HUES6 (cell line): ENCODE data around the gene CYSTM1.

Experiments
- H3K27ac ChIP-seq: 2 replicates; pipeline ENCODE4 v1.7.0; 2013; ENCODE audit warnings: low read depth, mild to moderate bottlenecking, low read length, inconsistent platforms
- H3K27me3 ChIP-seq: 2 replicates; pipeline ENCODE4 v1.6.1; 2013; ENCODE audit warnings: low read length; ENCODE audit not compliant: control insufficient read depth, insufficient read depth
- H3K36me3 ChIP-seq: 2 replicates; pipeline ENCODE4 v1.6.1; 2013; ENCODE audit warnings: low read length; ENCODE audit not compliant: control insufficient read depth, insufficient read depth
- H3K4me1 ChIP-seq: 2 replicates; pipeline ENCODE4 v1.6.1; 2013; ENCODE audit warnings: low read length; ENCODE audit not compliant: control insufficient read depth, insufficient read depth
- H3K4me3 ChIP-seq: 2 replicates; pipeline ENCODE4 v1.5.1; 2013; ENCODE audit warnings: low read depth, low read length
- H3K9ac ChIP-seq: one replicate; pipeline ENCODE4 v1.6.1; 2013; ENCODE audit warnings: mild to moderate bottlenecking, low read length
- H3K9me3 ChIP-seq: 2 replicates; pipeline ENCODE4 v1.6.1; 2013; ENCODE audit warnings: low read depth, low read length; ENCODE audit not compliant: control insufficient read depth, insufficient read depth

The CYSTM1 gene

GRCh38 chr5:140282266-140282665 is 107.3 kb downstream of the CYSTM1 start:
- no peak overlapping the region for H3K4me3 ChIP-seq
- H3K27me3 ChIP-seq = no peaks in the 10 kb centered on the region
- H3K27ac ChIP-seq = no peak overlapping the region
- H3K36me3 ChIP-seq = peaks cover 5% of the 10 kb centered on the region
- H3K4me1 ChIP-seq = no peaks in the 10 kb centered on the region
- H3K9me3 ChIP-seq = no peaks in the 10 kb centered on the region
- no peak overlapping the region for H3K9ac ChIP-seq

GRCh38 chr5:140284013-140284412 is 109.0 kb downstream of the CYSTM1 start:
- H3K9ac ChIP-seq = no peak overlapping the region
- H3K9me3 ChIP-seq = no peaks in the 10 kb centered on the region
- no peaks in the 10 kb centered on the region; the same call in 1 of the 2 replicates for H3K36me3 ChIP-seq
- no peaks in the 10 kb centered on the region for H3K4me1 ChIP-seq
- no peak overlapping the region for H3K27ac ChIP-seq
- H3K27me3 ChIP-seq = no peaks in the 10 kb centered on the region
- H3K4me3 ChIP-seq = no peak overlapping the region

GRCh38 chr5:140286424-140286823 is 111.4 kb downstream of the CYSTM1 start:
- Histone ChIP-seq H3K27ac (no peak overlapping the region), H3K4me1 (no peaks in the 10 kb centered on the region), H3K4me3 (no peak overlapping the region), H3K9ac (no peak overlapping the region), H3K9me3 (no peaks in the 10 kb centered on the region), H3K27me3 (no peaks in the 10 kb centered on the region), H3K36me3 (no peaks in the 10 kb centered on the region)

GRCh38 chr5:140287801-140288521 is 113.0 kb downstream of the CYSTM1 start:
- Histone ChIP-seq H3K36me3 (no peaks in the 10 kb centered on the region), H3K4me3 (no peak overlapping the region), H3K9me3 (no peaks in the 10 kb centered on the region), H3K27me3 (no peaks in the 10 kb centered on the region), H3K9ac (no peak overlapping the region), H3K27ac (no peak overlapping the region), H3K4me1 (no peaks in the 10 kb centered on the region)

GRCh38 chr5:140292212-140293036 is 117.4 kb downstream of the CYSTM1 start:
- H3K27me3 ChIP-seq = no peaks in the 10 kb centered on the region
- H3K9ac ChIP-seq = no peak overlapping the region
- no peaks in the 10 kb centered on the region for H3K36me3 ChIP-seq
- H3K27ac ChIP-seq = no peak overlapping the region
- no peaks in the 10 kb centered on the region for H3K9me3 ChIP-seq
- H3K4me1 ChIP-seq = peaks cover 22% of the 10 kb centered on the region
- H3K4me3 ChIP-seq = no peak overlapping the region
